TTC549 (cell line): ENCODE measurements around the gene INF2.

Source experiments
- FAIRE-seq: peaks from 2 replicates; lab custom pipeline; 2012; peaks lifted over from hg19 to GRCh38; lab: Jason Lieb, UNC

Gene INF2

GRCh38 chr14:104676694-104677511, 12.5 kb upstream of the INF2 start:
- FAIRE-seq: no peak

DNA sequence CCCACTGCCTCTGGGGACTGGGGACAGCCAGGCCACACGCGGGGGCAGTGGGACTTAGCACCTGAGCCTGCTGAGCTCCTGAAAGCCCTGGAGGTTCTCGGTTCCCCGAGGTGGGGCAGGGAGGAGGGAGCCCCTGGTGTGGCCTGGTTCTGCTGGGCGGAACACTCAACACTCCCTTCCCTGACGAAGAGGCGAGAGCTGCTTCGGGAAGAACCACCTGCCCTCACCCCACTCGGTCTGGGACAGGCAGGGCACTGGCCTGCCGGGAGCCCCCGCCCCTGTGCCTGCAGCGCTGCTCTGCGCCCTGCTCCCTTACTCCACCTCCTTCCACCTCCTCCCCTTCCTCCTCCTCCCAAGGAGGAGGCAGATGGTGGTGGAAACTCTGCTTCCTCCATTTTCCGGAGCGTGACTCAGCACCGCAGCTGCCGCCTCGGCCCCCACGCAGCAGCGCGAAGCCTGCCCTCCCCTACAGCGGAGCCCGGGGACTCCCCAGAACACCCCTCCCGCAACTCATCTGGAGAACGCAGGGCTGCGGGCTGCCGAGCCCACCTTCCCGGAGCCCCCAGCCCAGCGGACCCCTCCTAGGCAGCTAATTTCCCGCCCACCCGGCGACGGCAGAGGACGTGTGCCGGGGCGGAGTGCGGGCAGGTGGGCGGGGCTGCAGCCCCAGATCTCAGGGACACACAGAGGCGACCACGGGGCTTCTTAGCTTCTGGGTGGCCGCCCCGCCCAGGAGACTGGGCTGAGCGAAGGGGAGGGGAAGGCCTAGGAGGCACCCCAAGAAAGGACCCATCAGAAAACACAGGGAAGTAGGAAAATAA, 11.7 kb upstream of the INF2 start:
- no peak for FAIRE-seq

DNA sequence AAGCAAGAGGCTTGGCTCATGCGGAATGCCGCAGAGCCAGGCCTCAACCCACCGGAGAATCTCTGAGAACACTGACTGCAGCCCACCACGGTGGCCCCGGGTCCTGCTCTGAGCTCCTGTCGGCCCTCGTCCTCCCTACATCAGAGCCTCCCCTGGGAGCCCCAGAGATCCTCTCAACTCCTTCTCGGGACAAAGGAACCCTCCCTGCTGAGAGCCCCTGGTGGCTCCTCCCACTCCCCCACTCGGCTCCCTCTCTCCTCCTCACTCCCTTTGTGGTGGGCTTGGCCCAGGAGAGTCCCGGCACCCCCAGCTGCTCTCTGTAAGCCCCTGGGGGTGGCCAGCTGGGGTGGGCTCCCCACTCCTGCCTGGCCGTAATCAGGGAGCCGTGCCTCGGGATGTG, 11.1 kb upstream of the INF2 start:
- no peak for FAIRE-seq

DNA sequence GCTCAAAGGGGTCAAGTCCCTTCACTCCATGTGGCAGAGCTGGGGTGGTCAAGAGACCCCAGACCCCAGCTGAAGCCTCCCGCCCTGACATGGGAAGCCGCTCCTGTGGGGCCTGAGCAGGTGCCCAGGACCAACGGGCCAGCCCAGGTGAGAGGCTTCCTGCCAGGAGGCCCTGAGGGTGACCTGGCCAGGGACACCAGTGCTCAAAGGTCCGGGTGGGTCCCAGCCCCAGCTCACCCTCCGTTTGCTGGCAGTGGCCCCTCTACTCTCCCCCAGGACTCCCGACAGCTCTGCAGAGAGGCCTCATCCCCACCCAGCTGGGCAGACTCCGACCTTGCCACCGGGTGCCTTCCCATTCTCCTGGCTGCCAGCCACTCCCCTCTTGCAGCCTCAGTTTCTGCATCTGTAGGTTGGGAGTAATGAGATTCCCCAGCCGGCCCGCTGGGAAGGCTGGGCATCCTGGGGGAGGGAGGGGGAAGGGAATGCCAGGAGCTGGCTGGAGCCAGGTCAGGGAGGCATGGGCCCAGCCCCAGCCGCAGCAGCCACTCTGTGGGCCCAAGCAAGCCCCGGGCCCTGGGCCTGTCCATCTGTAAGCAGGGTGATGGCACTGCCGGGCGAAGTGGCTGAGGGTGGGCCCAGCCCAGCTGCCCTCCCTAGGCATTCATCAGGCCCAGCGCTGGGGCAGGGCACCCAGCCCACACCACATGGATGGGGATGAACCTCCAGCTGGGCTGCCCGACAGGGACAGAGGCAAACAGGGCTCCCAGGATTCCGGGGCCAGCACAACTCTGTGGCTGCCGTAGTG, 10.3 kb upstream of the INF2 start:
- no peak for FAIRE-seq

DNA sequence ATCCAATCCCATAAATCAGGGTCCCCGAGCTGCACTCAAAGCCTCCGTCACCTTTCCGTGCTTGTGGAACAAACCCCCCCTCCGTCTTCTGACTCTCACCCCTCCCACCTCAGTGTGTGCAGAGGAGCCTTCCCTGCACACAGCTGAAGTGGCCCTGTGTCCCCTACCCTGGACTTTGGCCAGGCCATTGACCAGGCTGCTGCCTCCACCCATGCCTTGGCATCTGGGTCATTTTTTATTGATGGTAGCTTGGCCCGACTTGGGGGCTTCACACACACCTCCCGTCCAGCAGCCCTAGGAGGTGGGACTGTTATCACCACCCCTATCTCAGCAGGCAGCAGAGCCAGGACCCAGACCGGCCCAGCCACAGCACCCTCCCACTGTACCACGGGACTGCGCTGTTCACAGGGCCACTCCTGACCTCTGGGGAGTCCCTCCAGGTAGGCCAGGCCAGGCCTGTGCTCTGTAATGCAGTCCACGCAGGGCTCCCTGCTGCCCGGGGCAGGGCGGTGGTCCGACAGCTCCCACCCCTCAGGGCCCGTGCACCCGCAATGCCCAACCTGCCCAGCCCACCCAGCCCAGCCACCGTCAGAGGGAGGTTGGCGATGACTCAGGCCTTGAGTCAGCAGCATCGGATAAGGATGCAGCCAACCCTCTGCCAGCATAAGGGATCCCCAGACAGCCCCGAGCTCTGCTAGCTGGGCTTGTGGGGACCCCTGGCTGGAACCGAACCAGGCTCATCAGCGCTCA, 9.2 kb upstream of the INF2 start:
- no peak for FAIRE-seq

GRCh38 chr14:104680806-104681688, 8.4 kb upstream of the INF2 start:
- FAIRE-seq: no peak

DNA sequence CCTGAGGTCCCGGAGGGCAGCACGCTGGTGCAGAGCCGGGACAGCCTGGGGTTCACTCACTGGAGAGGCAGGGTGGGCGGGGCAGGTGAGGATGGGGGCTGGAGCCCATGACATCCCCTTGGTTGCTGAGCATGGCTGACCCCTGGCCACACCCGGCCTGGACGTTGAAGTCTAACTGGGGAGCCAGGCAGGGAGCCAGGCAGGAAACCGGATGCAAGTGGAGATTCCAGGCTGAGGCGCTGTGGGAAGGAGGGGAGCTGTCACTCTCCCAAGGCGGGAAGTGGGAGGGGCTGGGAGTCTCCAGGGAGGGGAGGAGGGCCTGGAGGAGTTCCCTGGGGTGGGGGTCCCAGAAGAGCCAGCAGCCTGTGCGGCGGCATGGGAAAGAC, 7.7 kb upstream of the INF2 start:
- FAIRE-seq: no peak

- no peak for FAIRE-seq
These were observed 7.3 kb upstream of the INF2 start for GRCh38 chr14:104682107-104682593.

DNA sequence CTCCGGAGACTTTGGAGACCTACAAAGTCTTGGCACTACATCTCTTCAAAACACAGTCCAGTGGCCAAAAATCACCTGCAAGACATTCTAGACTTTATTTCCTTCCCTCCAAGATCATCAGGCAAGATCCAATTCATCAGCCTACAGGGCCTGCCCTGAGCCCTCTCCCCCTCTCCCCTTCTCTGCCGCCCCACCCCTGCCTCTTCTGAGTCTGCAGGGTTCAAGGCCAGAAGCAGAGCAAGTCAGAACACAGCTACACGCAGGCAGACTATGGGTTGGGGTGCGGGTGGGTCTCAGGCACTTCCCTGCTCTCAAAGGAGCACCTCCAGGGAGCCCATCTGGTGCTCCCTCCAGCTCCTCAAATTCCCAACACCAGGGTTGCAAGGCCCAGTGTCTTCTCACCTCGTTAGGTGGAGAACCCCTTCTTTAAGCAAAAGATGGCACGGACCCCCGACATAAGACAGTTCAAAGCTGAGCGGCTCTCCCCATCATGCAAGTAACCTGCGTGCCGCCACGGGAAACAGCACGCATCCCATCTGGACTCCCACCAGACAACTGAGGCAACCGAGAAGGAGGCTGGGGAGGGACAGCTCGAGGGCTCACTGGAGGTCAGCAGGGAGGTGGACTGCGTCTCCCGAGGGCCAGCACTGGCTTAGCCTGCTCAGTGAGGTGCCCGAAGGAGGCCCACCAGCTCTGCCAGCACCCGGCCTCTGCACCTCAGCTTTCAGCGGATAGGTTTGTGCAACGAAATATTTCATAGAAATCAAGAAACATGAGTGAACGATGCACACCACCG, 5.6 kb upstream of the INF2 start:
- no peak for FAIRE-seq

- FAIRE-seq: no peak
These were observed 5.0 kb upstream of the INF2 start for GRCh38 chr14:104684449-104684821.

- no peak for FAIRE-seq
These were observed 4.0 kb upstream of the INF2 start for GRCh38 chr14:104685216-104685997.

- no peak for FAIRE-seq
These were observed 3.3 kb upstream of the INF2 start for GRCh38 chr14:104685998-104686610.

- no peak for FAIRE-seq
These were observed 2.5 kb upstream of the INF2 start for GRCh38 chr14:104686624-104687517.

DNA sequence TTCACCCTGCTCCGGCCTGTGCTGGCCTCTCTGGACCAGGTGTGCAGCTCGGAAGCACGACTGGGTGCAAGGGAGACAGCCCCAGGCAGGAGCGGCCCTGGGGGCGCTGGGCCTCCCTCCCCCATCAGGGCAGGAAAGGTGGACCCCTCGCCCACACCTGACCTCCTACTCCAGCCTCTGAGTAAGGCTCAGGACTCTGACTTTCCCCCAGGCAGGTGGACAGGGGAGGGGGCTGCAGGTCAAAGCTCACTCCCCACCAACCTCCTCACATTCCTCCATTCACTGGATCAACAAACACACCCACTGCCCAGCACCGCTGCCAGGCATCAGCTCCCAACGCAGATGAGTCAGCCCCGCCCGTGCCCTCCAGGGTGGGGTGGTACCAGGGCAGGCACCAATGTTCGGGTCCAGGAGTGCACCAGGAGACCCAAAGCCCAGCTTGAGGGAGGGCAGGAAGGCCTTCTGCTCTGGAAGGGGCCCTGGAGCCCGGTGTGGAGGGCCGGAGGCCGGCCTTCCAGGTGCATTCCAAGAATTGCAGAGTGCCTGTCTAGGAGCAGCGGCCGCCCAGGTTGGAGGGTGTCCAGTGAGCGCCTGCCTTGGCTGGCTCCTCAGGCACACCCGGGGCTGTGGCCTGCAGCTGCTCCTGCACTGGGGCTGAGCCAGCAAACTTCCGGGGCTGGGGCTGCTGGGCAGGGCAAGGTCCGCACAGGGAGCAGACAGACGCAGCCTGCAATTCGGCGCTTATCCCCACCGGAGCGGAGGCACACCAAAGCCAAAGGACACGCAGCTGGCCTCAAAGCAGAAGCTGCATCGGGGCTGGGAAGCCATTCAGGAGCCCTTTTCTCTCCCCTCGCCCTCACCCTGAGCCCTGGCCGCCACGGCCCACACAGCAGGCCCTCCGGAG, 1.6 kb upstream of the INF2 start:
- FAIRE-seq: no peak

GRCh38 chr14:104688505-104689108, 811 bp upstream of the INF2 start:
- FAIRE-seq: no peak
